A549 (cell line): Measurements from ENCODE around the gene CILP2.

ENCODE experiments used
- CBX2 ChIP-seq: fragments of 200-600 bp; sonication (generic); IDR thresholded peaks from 2 replicates; pipeline ENCODE4 v1.6.1; 2016; ENCODE audit warnings: low read depth, mild to moderate bottlenecking, borderline replicate concordance
- CEBPB ChIP-seq, 2 experiments: fragments of >200 bp in 1 of 2; sonication (Bioruptor Twin) in 1 of 2; formaldehyde crosslinking in 1 of 2; IDR thresholded peaks; 2 replicates each; pipeline ENCODE4 v1.6.1; 2012 to 2016
- CTCF ChIP-seq: fragments of >200 bp; sonication (Bioruptor Twin); formaldehyde crosslinking; IDR thresholded peaks from 3 replicates; pipeline ENCODE4 v1.5.1; 2016
- E2F6 ChIP-seq: IDR thresholded peaks from 2 replicates; pipeline ENCODE4 v1.6.1; 2012; ENCODE audit warnings: low read depth, borderline replicate concordance
- EHMT2 ChIP-seq: fragments of 200-600 bp; sonication (generic); IDR thresholded peaks from 2 replicates; pipeline ENCODE4 v1.6.1; 2016; ENCODE audit warnings: antibody characterized with exemption, low read depth, mild to moderate bottlenecking, moderate library complexity
- ESRRA ChIP-seq: fragments of 150-350 bp; IDR thresholded peaks from 2 replicates; pipeline ENCODE4 v1.6.1; 2014; ENCODE audit warnings: mild to moderate bottlenecking, low read length, borderline replicate concordance
- JUN ChIP-seq, 2 experiments: fragments of >200 bp; sonication (Bioruptor Twin); formaldehyde crosslinking; IDR thresholded peaks; 2 replicates in 1 of 2; 3 replicates in 1 of 2; pipeline ENCODE4 v1.6.1; 2016 to 2017
- RCOR1 ChIP-seq: fragments of 150-350 bp; IDR thresholded peaks from 2 replicates; pipeline ENCODE4 v1.6.1; 2014; ENCODE audit warnings: antibody characterized with exemption, low read length, low read depth
- TF ChIP-seq, protein P1 (sequence below): fragments of 450-650 bp; IDR thresholded peaks from 2 replicates; pipeline ENCODE4 v1.6.1; 2014; ENCODE audit warnings: antibody characterized with exemption

- no peak for TF ChIP-seq JUN (IDR thresholded peaks at IDR 0.05)
- TF ChIP-seq CTCF = no peak
- TF ChIP-seq ESRRA = no peak
- TF ChIP-seq EHMT2 = no peak
- TF ChIP-seq, protein P1, sequence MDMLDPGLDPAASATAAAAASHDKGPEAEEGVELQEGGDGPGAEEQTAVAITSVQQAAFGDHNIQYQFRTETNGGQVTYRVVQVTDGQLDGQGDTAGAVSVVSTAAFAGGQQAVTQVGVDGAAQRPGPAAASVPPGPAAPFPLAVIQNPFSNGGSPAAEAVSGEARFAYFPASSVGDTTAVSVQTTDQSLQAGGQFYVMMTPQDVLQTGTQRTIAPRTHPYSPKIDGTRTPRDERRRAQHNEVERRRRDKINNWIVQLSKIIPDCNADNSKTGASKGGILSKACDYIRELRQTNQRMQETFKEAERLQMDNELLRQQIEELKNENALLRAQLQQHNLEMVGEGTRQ = no peak
- TF ChIP-seq RCOR1 = no peak
- TF ChIP-seq E2F6 = no peak
- no peak for TF ChIP-seq CEBPB (IDR thresholded peaks at IDR 0.05)
- no peak for TF ChIP-seq CBX2
Measured at GRCh38 chr19:19514881-19515641, 23.0 kb upstream of the CILP2 start, which contains the start of gene TSSK6.
